ENCODE measurements around the gene TMTC1.

GRCh38 chr12:29662734-29663323 lies 120.9 kb downstream of the TMTC1 start:
- TF ChIP-seq YY1 (IDR thresholded peaks at IDR 0.05; ENCODE audit: insufficient read depth, insufficient read length) (no peak), SUZ12 (IDR thresholded peaks at IDR 0.05; ENCODE audit: extremely low read depth, insufficient read depth, insufficient read length) (no peak), ZNF274 (IDR thresholded peaks at IDR 0.05; ENCODE audit: low read depth, low read length) (no peak)
